H1 (cell line): ENCODE results near the gene PLCL2. TPM values are rescaled to one million over a fixed set of nuclear protein-coding genes. Genes with fewer than 3 reads are reported as not detected.

Experiments
- CTCF ChIA-PET: fragments of 300-600 bp; sonication (Branson Sonifier 250); formaldehyde crosslinking; loops from one replicate; lab custom pipeline; 2021; ENCODE audit not compliant: partially characterized antibody; lab: Charles Lee
- POLR2A ChIA-PET: fragments of 300-600 bp; sonication (Branson Sonifier 250); formaldehyde crosslinking; loops from one replicate; lab custom pipeline; 2021; ENCODE audit warnings: inconsistent platforms; ENCODE audit not compliant: partially characterized antibody; lab: Charles Lee
- DNase-seq, 2 experiments: peaks; one replicate each; pipeline versions ENCODE4 v3.0.0 to v3.0.0-alpha.2; 2010 to 2022; ENCODE audit warnings: low spot score in 2 of 2, low read depth in 1 of 2, mixed read lengths in 1 of 2
- FAIRE-seq: peaks from 2 replicates; lab custom pipeline; 2011; peaks lifted over from hg19 to GRCh38; lab: Jason Lieb, UNC
- H2AFZ ChIP-seq: 2 replicates; pipeline ENCODE4 v1.8.1; 2012; ENCODE audit warnings: low read length, inconsistent platforms
- H2AK5ac ChIP-seq: 2 replicates; pipeline ENCODE4 v1.6.1; 2013; ENCODE audit warnings: low read depth, low read length
- H2BK120ac ChIP-seq: replicated peaks from 2 replicates; pipeline ENCODE3; 2013; ENCODE audit warnings: low read depth, low read length, inconsistent platforms
- H2BK12ac ChIP-seq: 2 replicates; pipeline ENCODE4 v1.6.1; 2013; ENCODE audit warnings: low read depth, low read length
- H2BK15ac ChIP-seq: 2 replicates; pipeline ENCODE4 v1.6.1; 2013; ENCODE audit warnings: low read length
- H2BK20ac ChIP-seq: 2 replicates; pipeline ENCODE4 v1.6.1; 2013; ENCODE audit warnings: low read length
- H2BK5ac ChIP-seq: 2 replicates; pipeline ENCODE4 v1.6.1; 2013; ENCODE audit warnings: low read depth, low read length
- H3K14ac ChIP-seq: 2 replicates; pipeline ENCODE4 v1.6.1; 2013; ENCODE audit warnings: inconsistent platforms; ENCODE audit not compliant: insufficient read length
- H3K18ac ChIP-seq: 2 replicates; pipeline ENCODE4 v1.6.1; 2013; ENCODE audit warnings: low read length; ENCODE audit errors: extremely low read depth
- H3K23ac ChIP-seq: 2 replicates; pipeline ENCODE4 v1.6.1; 2013; ENCODE audit warnings: inconsistent platforms; ENCODE audit not compliant: insufficient read length
- H3K23me2 ChIP-seq: 2 replicates; pipeline ENCODE4 v1.6.1; 2013; ENCODE audit warnings: low read depth, low read length
- H3K27ac ChIP-seq: 2 replicates; pipeline ENCODE4 v1.6.1; 2011; ENCODE audit warnings: low read depth, low read length, inconsistent platforms
- H3K27me3 ChIP-seq, 4 experiments: replicated peaks in 1 of 4; 1 replicate in 1 of 4; 2 replicates in 3 of 4; pipeline versions ENCODE4 v1.6.1 to v1.8.1; 2011 to 2013; ENCODE audit warnings: low read length in 3 of 4, mild to moderate bottlenecking in 3 of 4, inconsistent platforms in 2 of 4, mixed read lengths in 2 of 4, moderate library complexity in 1 of 4; ENCODE audit not compliant: control insufficient read depth in 3 of 4, insufficient read depth in 3 of 4; ENCODE audit errors: extremely low read depth in 1 of 4
- H3K36me3 ChIP-seq, 4 experiments: 2 replicates each; pipeline versions ENCODE4 v1.6.1 to v1.8.1; 2011 to 2013; ENCODE audit warnings: mild to moderate bottlenecking in 4 of 4, low read length in 3 of 4, moderate library complexity in 2 of 4, control low read depth in 1 of 4, inconsistent platforms in 1 of 4; ENCODE audit not compliant: insufficient read depth in 4 of 4, control insufficient read depth in 2 of 4
- H3K4ac ChIP-seq: replicated peaks from 2 replicates; pipeline ENCODE3; 2013; ENCODE audit warnings: low read length, low read depth, mixed read lengths, inconsistent platforms; ENCODE audit not compliant: insufficient read length
- H3K4me1 ChIP-seq, 4 experiments: replicated peaks in 1 of 4; 1 replicate in 1 of 4; 2 replicates in 3 of 4; pipeline versions ENCODE4 v1.6.1 to v1.8.1; 2011 to 2013; ENCODE audit warnings: low read length in 3 of 4, inconsistent platforms in 2 of 4, mixed read lengths in 1 of 4; ENCODE audit not compliant: insufficient read depth in 4 of 4, control insufficient read depth in 3 of 4
- H3K4me2 ChIP-seq, 2 experiments: 2 replicates each; pipeline versions ENCODE4 v1.6.1 to v1.8.1; 2011 to 2013; ENCODE audit warnings: low read depth in 2 of 2, low read length in 2 of 2, control low read depth in 1 of 2, inconsistent platforms in 1 of 2, mild to moderate bottlenecking in 1 of 2; ENCODE audit not compliant: insufficient read depth in 1 of 2
- H3K4me3 ChIP-seq, 4 experiments: fragments of 200-600, 300-600 bp in 1 of 4; sonication (generic), shearing (Covaris generic), sonication (Bioruptor Twin) in 1 of 4; 2 replicates each; pipeline versions ENCODE4 v1.5.1 to v1.8.1; 2011 to 2016; ENCODE audit warnings: low read length in 4 of 4, low read depth in 3 of 4, control low read depth in 2 of 4, inconsistent platforms in 2 of 4, mild to moderate bottlenecking in 2 of 4, mixed read lengths in 1 of 4, moderate library complexity in 1 of 4; ENCODE audit not compliant: insufficient read depth in 2 of 4; ENCODE audit errors: extremely low read depth in 1 of 4
- H3K56ac ChIP-seq: replicated peaks from 2 replicates; pipeline ENCODE3; 2013; ENCODE audit warnings: low read depth, mild to moderate bottlenecking, mixed read lengths, low read length, inconsistent platforms; ENCODE audit not compliant: insufficient read length
- H3K79me1 ChIP-seq: 2 replicates; pipeline ENCODE4 v1.6.1; 2013; ENCODE audit warnings: low read depth, low read length, control low read depth
- H3K79me2 ChIP-seq, 2 experiments: 2 replicates each; pipeline versions ENCODE4 v1.6.1 to v1.8.1; 2012 to 2013; ENCODE audit warnings: low read length in 2 of 2, mild to moderate bottlenecking in 2 of 2, inconsistent platforms in 1 of 2; ENCODE audit not compliant: insufficient read depth in 2 of 2, control insufficient read depth in 1 of 2
- H3K9ac ChIP-seq, 4 experiments: replicated peaks in 1 of 4; 1 replicate in 1 of 4; 2 replicates in 3 of 4; pipeline versions ENCODE4 v1.6.1 to v1.8.1; 2011 to 2013; ENCODE audit warnings: low read depth in 3 of 4, low read length in 3 of 4, control low read depth in 2 of 4, mild to moderate bottlenecking in 2 of 4, moderate library complexity in 2 of 4, inconsistent platforms in 1 of 4; ENCODE audit errors: extremely low read depth in 1 of 4
- H3K9me3 ChIP-seq, 2 experiments: 2 replicates each; pipeline versions ENCODE4 v1.6.1 to v1.8.1; 2012 to 2013; ENCODE audit warnings: mild to moderate bottlenecking in 2 of 2, moderate library complexity in 2 of 2, control low read depth in 1 of 2, inconsistent platforms in 1 of 2, low read depth in 1 of 2, low read length in 1 of 2, mixed read lengths in 1 of 2; ENCODE audit not compliant: insufficient read depth in 2 of 2
- H4K20me1 ChIP-seq, 2 experiments: replicated peaks in 1 of 2; 2 replicates each; pipeline versions ENCODE3 to v1.8.1; 2011 to 2013; ENCODE audit warnings: inconsistent platforms in 2 of 2, low read length in 2 of 2, mild to moderate bottlenecking in 1 of 2; ENCODE audit not compliant: insufficient read depth in 2 of 2, control insufficient read depth in 1 of 2
- H4K5ac ChIP-seq: 2 replicates; pipeline ENCODE4 v1.6.1; 2013; ENCODE audit warnings: low read length, low read depth, mixed read lengths, inconsistent platforms; ENCODE audit not compliant: insufficient read length
- H4K8ac ChIP-seq: 2 replicates; pipeline ENCODE4 v1.8.0; 2013; ENCODE audit warnings: mild to moderate bottlenecking, moderate library complexity, low read length, inconsistent platforms; ENCODE audit not compliant: insufficient read depth; ENCODE audit errors: extremely low read depth
- H4K91ac ChIP-seq: replicated peaks from 2 replicates; pipeline ENCODE3; 2013; ENCODE audit warnings: low read length, mixed read lengths, inconsistent platforms; ENCODE audit not compliant: insufficient read length
- KDM1A ChIP-seq: fragments of 200-600, 300-600 bp; sonication (generic); IDR thresholded peaks from 2 replicates; pipeline ENCODE4 v1.7.1; 2016; ENCODE audit warnings: mild to moderate bottlenecking, low read length, borderline replicate concordance
- POLR2AphosphoS5 ChIP-seq: IDR thresholded peaks from 2 replicates; pipeline ENCODE4 v1.6.1; 2011; ENCODE audit warnings: low read depth, low read length
- SP1 ChIP-seq: IDR thresholded peaks from 2 replicates; pipeline ENCODE4 v1.6.1; 2011; ENCODE audit warnings: low read depth, low read length
- SP2 ChIP-seq: IDR thresholded peaks from 2 replicates; pipeline ENCODE4 v1.6.1; 2012; ENCODE audit warnings: mild to moderate bottlenecking, low read length, inconsistent platforms
- TAF7 ChIP-seq: optimal IDR thresholded peaks from 2 replicates; pipeline ENCODE3; 2011; ENCODE audit warnings: low read depth, mild to moderate bottlenecking, inconsistent platforms, low read length, moderate library complexity, borderline replicate concordance
- TEAD4 ChIP-seq: IDR thresholded peaks from 2 replicates; pipeline ENCODE4 v1.6.1; 2012; ENCODE audit warnings: low read depth, low read length, inconsistent platforms, mixed read lengths
- WGBS, 2 experiments: shearing (Covaris generic) in 1 of 2; methylation state at CpG; one replicate each; pipeline versions ENCODE4 v1.1.6 to v1.1.7; 2013 to 2015; ENCODE audit warnings: low lambda C conversion rate in 2 of 2, mixed read lengths in 2 of 2, inconsistent platforms in 1 of 2, low coverage in 1 of 2, missing lambda C conversion rate in 1 of 2; ENCODE audit not compliant: insufficient replicate concordance in 2 of 2, insufficient coverage in 1 of 2, insufficient read length in 1 of 2; ENCODE audit errors: extremely low coverage in 1 of 2, missing lambda C conversion rate in 1 of 2; 5-methylcytosine and 5-hydroxymethylcytosine counted together
- polyA plus RNA-seq, 7 experiments: library from polyadenylated mRNA; depleted of rRNA in 3 of 7; stranded (reverse) in 5 of 7; unstranded in 2 of 7; fragments of >200 nt in 5 of 7; fragments of 200-250 nt in 2 of 7; gene quantifications; 1 replicate in 5 of 7; 2 replicates in 1 of 7; 4 replicates in 1 of 7; pipeline versions ENCODE4 v1.2.1 to v1.2.3, GENCODE V29; 2011 to 2013; ENCODE audit warnings: missing spikeins in 2 of 7, mixed read lengths in 2 of 7
- total RNA-seq: library from RNA; stranded (reverse); fragmentation: NEBNext Ultra II Directional; extraction: Animal tissue kit (Norgen Biotek cat#: 25700); gene quantifications from 2 replicates; pipeline ENCODE4 v1.2.1, GENCODE V29; 2021

Gene PLCL2
- total and polyA plus RNA-seq, 2 of the 8 experiments (the other 6 are each of a cell fraction or from before 2014, with no cell fraction given): 3.5 to 6.8 TPM

DNA sequence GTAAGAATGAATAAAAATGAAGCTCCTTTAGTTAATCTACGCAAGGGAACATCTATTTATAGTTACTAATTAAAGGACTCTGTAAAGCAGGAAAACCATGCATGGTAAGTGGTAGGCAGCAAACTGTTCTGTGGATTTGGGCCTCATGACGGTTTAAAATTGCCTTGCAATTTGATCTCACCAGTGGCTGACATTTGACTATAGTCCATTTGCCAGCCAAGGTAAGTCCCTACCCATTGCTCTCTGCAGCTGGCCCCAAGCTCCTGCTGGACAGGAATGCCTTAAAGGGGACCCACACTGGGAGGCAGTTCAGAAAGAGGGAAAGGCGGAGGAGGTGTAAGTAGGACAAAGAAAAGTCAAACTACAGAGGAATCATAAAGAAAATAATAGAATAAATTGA, 203.3 kb downstream of the PLCL2 start:
- Histone ChIP-seq H3K56ac (no peak overlapping the region), H2BK15ac (no peak overlapping the region), H3K27ac (no peak overlapping the region), H3K27me3 (no peaks in the 10 kb centered on the region), H2BK120ac (no peak overlapping the region), H2BK5ac (no peak overlapping the region), H2BK20ac (no peak overlapping the region), H4K5ac (no peak overlapping the region), H3K79me1 (no peaks in the 10 kb centered on the region), H4K8ac (no peak overlapping the region), H3K9ac (no peak overlapping the region), H3K23ac (no peak overlapping the region), H3K4ac (no peak overlapping the region), H3K4me1 (peaks cover 0 to 6% (median 4%) of the 10 kb centered on the region in 4 experiments; a peak in 3 of 7 replicates), H2AK5ac (no peak overlapping the region), H3K9me3 (no peaks in the 10 kb centered on the region), H2BK12ac (no peak overlapping the region), H3K36me3 (peaks cover 0 to 6% (median 0%) of the 10 kb centered on the region in 4 experiments; a peak in 1 of 8 replicates), H3K18ac (no peak overlapping the region), H4K91ac (no peak overlapping the region), H3K23me2 (0 out of 2 replicates have a peak, but pooled peaks cover 3% of the 10 kb centered on the region), H4K20me1 (no peaks in the 10 kb centered on the region)
- WGBS, 2 experiments: 76% methylated on average over 3 of the region's 3 CpGs; no CpG with 5 or more reads in 1 of the 2 experiments
- DNase-seq: no peak
- peak; percentile 48 for FAIRE-seq
- CTCF ChIA-PET: no interaction called here
- TF ChIP-seq TAF7 (no peak), KDM1A (0 out of 2 replicates have a peak, but pooled peaks have one; percentile 14), TEAD4 (0 out of 2 replicates have a peak, but pooled peaks have one; percentile 32), SP2 (no peak), SP1 (0 out of 2 replicates have a peak, but pooled peaks have one; percentile 17), POLR2AphosphoS5 (no peak)
- TF ChIP-seq, all 59 proteins: peak for 3
- Histone ChIP-seq H3K4me3 (no peak overlapping the region), H3K14ac (no peak overlapping the region), H2AFZ (no peak overlapping the region), H3K4me2 (no peak overlapping the region; a peak in 1 of 4 replicates), H3K79me2 (no peaks in the 10 kb centered on the region)
- POLR2A ChIA-PET: no interaction called here
